SIG-M5 treated with dmso at 0.1 percent for 504 hours (cell line): ENCODE measurements around the gene ACTL9.
"Not testable (repeated sequence)": the region's sequence is repeated elsewhere in the genome, so short reads cannot be mapped to it uniquely, and the experiment has no call there.

Experiments
- DNase-seq: peaks from one replicate; lab custom pipeline; 2025; ENCODE audit not compliant: unreplicated experiment; lab: John Stamatoyannopoulos, UW

The ACTL9 gene

GRCh38 chr19:8698433-8699063 is at the start of gene ACTL9:
Gene ACTL9 (minus strand): TSS chr19:8698795. CDS start chr19:8698701, 94 bp downstream.
- no peak for DNase-seq

DNA sequence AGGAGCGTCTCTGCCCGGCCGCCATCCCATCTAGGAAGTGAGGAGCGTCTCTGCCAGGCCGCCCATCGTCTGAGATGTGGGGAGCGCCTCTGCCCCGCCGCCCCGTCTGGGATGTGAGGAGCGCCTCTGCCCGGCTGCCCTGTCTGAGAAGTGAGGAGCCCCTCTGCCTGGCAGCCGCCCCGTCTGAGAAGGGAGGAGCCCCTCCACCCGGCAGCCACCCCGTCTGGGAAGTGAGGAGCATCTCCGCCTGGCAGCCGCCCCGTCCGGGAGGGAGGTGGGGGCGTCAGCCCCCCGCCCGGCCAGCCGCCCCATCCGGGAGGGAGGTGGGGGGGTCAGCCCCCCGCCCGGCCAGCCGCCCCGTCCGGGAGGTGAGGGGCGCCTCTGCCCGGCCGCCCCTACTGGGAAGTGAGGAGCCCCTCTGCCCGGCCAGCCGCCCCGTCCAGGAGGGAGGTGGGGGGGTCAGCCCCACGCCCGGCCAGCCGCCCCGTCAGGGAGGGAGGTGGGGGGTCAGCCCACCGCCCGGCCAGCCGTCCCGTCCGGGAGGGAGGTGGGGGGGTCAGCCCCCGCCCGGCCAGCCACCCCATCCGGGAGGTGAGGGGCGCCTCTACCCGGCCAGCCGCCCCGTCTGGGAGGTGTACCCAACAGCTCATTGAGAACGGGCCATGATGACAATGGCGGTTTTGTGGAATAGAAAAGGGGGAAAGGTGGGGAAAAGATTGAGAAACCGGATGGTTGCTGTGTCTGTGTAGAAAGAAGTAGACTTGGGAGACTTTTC is 40.9 kb upstream of the ACTL9 start:
- not testable (repeated sequence) for DNase-seq

DNA sequence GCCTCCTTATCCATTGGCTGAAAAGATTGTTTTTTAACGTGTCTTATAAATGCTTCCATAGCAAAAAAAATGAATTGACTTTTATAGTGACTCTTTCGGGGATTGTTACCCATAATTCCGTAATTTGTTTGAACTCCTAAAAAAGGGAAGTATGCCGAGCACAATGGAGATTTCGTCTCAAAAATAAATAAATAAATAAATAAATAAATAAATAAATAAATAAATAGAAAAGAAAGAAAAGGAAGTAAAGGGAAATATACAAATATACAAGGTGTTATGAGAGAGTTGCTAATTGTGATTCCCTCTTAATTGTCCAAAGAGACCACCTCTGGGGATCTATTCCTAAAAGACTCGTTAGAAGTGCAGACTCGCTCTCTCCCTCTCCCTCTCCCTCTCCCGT is 39.8 kb upstream of the ACTL9 start:
- DNase-seq = no peak

DNA sequence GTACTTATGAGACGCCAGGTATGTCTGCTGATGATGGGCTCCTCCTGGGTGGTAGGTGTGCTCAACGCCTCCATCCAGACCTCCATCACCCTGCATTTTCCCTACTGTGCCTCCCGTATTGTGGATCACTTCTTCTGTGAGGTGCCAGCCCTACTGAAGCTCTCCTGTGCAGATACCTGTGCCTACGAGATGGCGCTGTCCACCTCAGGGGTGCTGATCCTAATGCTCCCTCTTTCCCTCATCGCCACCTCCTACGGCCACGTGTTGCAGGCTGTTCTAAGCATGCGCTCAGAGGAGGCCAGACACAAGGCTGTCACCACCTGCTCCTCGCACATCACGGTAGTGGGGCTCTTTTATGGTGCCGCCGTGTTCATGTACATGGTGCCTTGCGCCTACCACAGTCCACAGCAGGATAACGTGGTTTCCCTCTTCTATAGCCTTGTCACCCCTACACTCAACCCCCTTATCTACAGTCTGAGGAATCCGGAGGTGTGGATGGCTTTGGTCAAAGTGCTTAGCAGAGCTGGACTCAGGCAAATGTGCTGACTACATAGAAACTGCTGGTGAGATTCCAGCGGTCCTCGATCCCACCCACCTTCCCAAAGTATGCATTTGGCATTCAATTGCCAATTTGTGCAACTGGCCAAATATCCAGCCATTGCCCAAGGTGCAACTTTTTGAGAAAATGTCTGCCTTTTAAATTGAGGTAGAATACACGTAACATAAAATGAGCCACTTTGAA is 33.0 kb upstream of the ACTL9 start:
- DNase-seq = no peak

- DNase-seq = no peak
These were observed 25.7 kb upstream of the ACTL9 start for GRCh38 chr19:8724276-8724675.

GRCh38 chr19:8722032-8722431 is 23.4 kb upstream of the ACTL9 start:
- no peak for DNase-seq

DNA sequence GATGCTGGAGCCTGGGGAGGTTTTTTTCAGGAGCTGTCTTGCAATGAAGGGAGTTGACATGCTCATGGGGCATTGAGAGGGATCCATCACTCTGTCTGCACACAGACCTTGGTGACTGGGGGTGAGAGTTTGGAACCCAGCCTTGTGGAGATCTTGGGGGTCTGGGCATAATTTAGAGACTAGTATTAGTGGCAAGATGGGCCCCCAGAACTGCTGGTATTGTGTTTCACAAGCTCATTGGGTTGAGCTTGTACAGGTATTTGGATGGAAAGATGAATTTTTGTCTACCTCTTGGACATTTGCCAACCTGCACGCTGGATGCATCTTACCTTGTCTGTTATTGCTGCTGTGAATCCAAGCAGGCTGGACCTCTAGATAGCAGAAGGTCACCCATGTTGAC is 22.7 kb upstream of the ACTL9 start, which contains the start of gene OR2Z1:
OR2Z1 (plus strand) TSS at position 301 of the 400 bp plus-strand sequence. CDS start 9,395 bp downstream, outside the sequence.
- no peak for DNase-seq

DNA sequence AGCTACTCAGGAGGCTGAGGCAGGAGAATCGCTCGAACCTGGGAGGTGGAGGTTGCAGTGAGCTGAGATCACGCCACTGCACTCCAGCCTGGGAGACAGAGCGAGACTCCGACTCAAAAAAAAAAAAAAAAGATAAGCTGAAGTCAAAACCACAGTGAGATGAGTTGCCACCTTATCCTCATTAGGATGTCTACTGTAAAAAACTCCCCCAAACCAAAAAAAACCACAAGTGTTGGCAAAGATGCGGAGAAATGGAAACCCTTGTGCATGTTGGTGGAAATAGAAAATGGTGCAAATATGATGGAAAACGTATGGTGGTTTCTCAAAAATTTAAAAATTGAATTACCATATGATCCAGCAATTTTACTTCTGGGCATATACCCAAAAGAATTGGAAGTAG is 11.7 kb upstream of the ACTL9 start:
- not testable (repeated sequence) for DNase-seq

DNA sequence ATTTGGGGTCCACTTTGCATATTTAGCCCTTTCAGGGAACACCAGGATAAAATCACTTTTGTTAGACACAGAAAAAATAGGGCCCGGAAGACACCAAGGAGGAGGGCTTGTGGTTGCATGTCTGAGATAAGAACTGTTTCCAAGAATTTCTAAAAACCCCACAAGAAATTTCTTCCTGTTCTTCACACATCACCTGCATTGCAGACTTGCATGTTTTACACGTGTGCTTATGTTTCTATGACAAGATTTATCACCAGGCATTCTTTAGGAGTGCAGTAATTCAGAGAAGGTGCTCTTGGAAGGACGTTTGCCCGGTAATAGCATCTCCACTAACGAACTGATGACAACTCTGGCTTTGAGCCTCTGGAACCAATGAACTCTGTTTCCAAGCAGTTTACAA is 7.1 kb upstream of the ACTL9 start:
- DNase-seq = no peak

- not testable (repeated sequence) for DNase-seq
These were observed 6.7 kb upstream of the ACTL9 start for GRCh38 chr19:8705304-8705703.

DNA sequence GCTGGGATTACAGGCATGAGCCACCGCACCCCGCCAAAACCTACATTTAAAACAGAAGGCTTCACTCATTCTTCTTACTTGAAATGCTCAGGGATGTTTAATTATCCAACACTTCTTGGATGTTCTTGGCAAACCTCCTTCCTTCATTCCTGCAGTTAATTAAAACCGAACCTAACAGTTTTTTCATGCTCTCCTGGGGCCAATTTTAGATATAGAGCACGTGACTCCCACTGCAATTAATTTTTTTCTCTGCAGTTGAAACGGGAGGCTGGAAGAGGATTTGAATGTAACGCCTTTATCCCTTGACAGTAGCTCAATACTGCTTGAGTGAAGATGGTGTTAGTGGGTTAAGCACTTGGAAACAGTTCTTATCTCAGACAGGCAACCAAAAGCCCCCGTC is 4.6 kb upstream of the ACTL9 start:
- DNase-seq = no peak

- peak; percentile 37 for DNase-seq
These were observed 3.8 kb upstream of the ACTL9 start for GRCh38 chr19:8702350-8702749.

GRCh38 chr19:8700956-8701355 is 2.4 kb upstream of the ACTL9 start:
- no peak for DNase-seq

DNA sequence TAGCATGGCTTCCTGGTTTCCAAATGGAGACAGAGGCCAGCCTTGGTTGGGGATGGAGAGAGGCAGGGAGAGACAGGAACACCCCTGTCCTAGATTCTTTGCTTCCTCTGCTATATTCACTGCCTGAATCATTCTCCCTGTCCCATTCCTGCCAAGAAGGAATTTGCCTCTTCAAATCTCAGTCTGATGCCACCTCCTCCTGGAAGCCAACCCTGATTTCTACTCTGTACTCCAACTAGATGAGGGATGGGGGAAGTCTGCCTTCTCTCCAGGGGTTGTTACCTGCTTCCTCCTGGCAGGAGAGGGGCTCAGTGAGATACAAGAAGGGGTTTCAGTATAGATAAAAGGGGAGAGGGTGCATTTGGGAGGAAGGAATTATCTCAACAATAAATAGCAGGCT is 1.3 kb upstream of the ACTL9 start:
- no peak for DNase-seq

- no peak for DNase-seq
These were observed 743 bp downstream of the ACTL9 start for GRCh38 chr19:8697671-8698432.

DNA sequence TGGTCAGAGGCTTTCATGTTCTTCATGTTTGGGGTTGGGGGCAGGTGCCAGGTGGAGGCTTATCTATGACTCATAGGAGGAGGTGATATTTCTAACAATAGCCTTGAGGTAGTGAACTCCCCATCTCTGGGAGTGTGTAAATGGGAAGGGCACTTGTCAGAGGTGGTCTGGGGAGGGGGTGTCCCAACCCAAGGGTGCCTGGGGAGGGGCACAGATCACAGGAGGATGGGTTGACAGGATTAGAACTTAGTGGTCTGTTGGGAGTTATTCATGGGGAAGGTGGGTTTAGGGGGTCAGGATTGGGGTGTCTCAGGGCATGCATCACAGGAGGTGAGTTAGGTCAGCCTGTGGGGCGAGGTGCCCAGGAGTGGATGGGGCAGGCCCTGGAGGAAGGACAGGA is 1.6 kb downstream of the ACTL9 start:
- DNase-seq = no peak

GRCh38 chr19:8695911-8696310 is 2.7 kb downstream of the ACTL9 start:
- no peak for DNase-seq

DNA sequence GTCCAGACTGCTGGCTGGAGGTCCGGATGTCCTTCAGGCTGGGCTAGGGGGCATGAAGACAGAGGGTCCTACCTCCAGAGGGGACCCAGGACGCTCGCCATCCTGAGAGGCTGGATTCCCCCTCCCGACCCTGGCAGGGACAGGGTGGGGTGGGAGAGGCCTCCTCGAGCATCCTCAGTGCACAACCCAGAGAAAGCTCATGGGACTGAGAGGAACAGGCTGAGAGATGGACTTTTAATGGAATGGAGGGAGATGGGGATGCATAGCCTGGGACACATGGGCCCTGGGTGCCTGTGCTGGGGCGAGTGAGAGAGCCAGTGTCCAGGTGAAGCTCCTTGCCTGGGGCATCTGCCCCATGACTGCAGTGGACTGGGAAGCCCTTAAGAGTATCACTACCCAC is 3.1 kb downstream of the ACTL9 start:
- no peak for DNase-seq

- no peak for DNase-seq
These were observed 7.6 kb downstream of the ACTL9 start for GRCh38 chr19:8690753-8691539.

GRCh38 chr19:8688930-8689329 is 9.7 kb downstream of the ACTL9 start:
- DNase-seq = no peak
